ENCODE data around the gene SLC50A1. TPM values are rescaled to one million over a fixed set of nuclear protein-coding genes. Genes with fewer than 3 reads are reported as not detected.

SLC50A1 gene
- total and polyA plus RNA-seq, 4 donors = 12.7 to 23.3 (median 18.2) TPM

DNA sequence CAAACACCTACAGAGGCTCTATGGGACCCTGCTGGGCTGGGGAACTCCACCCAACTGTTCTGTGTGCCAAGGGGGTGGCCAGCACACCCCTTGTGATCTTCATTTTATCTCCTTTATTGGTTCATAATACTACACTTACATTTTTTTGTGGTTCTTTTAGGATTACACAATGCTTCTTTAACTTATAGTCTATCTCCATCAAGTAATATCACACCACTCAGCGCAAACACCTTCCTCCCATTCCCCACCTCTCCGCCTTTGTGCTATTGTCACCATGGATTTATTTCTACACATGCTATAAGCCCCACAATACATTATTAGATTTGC is 41.1 kb upstream of the SLC50A1 start:
- Histone ChIP-seq H3K9me3 (ENCODE audit: control insufficient read depth in 4 of 4, low read length in 3 of 4) (no peaks in the 10 kb centered on the region), H3K4me3 (ENCODE audit: low read depth in 1 of 3, low read length in 3 of 3) (no peak overlapping the region), H3K27ac (ENCODE audit: low read depth in 1 of 2, low read length in 2 of 2) (peak overlapping the region in 1 of 2 donors; percentile 2), H3K36me3 (ENCODE audit: control insufficient read depth in 4 of 4, insufficient read depth in 3 of 4, low read depth in 1 of 4, low read length in 3 of 4) (no peaks in the 10 kb centered on the region), H3K9ac (ENCODE audit: low read depth in 1 of 2, low read length in 2 of 2) (peak overlapping the region in 1 of 2 donors; percentile 17), H3K27me3 (ENCODE audit: control insufficient read depth in 4 of 4, insufficient read depth in 4 of 4, low read length in 3 of 4) (no peaks in the 10 kb centered on the region), H3K4me1 (ENCODE audit: control insufficient read depth in 4 of 4, insufficient read depth in 4 of 4, low read length in 3 of 4) (peaks cover 3 to 22% (median 14%) of the 10 kb centered on the region in 4 donors)
- no peak for DNase-seq (ENCODE audit: low spot score)
- 77% methylated on average over 2 of the region's 2 CpGs for WGBS
- TF ChIP-seq RAD21 (IDR thresholded peaks at IDR 0.05) (no peak), GABPA (IDR thresholded peaks at IDR 0.05 in 1 of 2, conservative IDR thresholded peaks at IDR 0.05 in 1 of 2) (no peak), RXRA (IDR thresholded peaks at IDR 0.05) (no peak), NR2F2 (IDR thresholded peaks at IDR 0.05) (no peak), JUND (IDR thresholded peaks at IDR 0.05) (no peak), FOXA1 (IDR thresholded peaks at IDR 0.05) (no peak), SP1 (IDR thresholded peaks at IDR 0.05) (no peak)

DNA sequence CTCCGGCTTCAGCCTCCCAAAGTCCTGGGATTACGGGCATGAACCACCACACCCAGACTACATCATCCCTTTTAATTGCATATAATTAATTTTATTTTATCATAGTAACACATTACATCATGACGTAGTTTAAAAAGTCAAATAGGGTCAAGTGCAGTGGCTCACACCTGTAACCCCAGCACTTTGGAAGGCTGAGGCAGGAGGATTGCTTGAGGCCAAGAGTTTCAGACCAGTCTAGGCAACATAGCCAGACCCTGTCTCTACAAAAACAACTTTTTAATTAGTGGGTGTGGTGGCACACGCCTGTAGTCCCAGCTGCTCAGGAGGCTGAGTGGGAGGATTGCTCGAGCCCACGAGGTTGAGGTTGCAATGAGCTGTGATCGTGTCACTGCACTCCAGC is 36.3 kb upstream of the SLC50A1 start:
- H3K9me3 ChIP-seq (ENCODE audit: control insufficient read depth in 4 of 4, low read length in 3 of 4) = no peaks in the 10 kb centered on the region
- H3K4me1 ChIP-seq (ENCODE audit: control insufficient read depth in 4 of 4, insufficient read depth in 4 of 4, low read length in 3 of 4) = peaks cover 3 to 20% (median 6%) of the 10 kb centered on the region in 4 donors
- no peak overlapping the region for H3K27ac ChIP-seq (ENCODE audit: low read depth in 1 of 2, low read length in 2 of 2)
- no peak for DNase-seq (ENCODE audit: low spot score)
- no peak overlapping the region for H3K9ac ChIP-seq (ENCODE audit: low read depth in 1 of 2, low read length in 2 of 2)
- H3K27me3 ChIP-seq (ENCODE audit: control insufficient read depth in 4 of 4, insufficient read depth in 4 of 4, low read length in 3 of 4) = no peaks in the 10 kb centered on the region
- TF ChIP-seq RXRA (IDR thresholded peaks at IDR 0.05) = no peak
- no peak for TF ChIP-seq HNF4G (IDR thresholded peaks at IDR 0.05)
- TF ChIP-seq NR2F2 (IDR thresholded peaks at IDR 0.05) = no peak
- TF ChIP-seq FOXA2 (IDR thresholded peaks at IDR 0.05) = no peak
- TF ChIP-seq YY1 (IDR thresholded peaks at IDR 0.05) = no peak
- no peak for TF ChIP-seq SP1 (IDR thresholded peaks at IDR 0.05)
- TF ChIP-seq, protein P1, sequence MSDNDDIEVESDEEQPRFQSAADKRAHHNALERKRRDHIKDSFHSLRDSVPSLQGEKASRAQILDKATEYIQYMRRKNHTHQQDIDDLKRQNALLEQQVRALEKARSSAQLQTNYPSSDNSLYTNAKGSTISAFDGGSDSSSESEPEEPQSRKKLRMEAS (IDR thresholded peaks at IDR 0.05) = no peak
- no peak for TF ChIP-seq TAF1 (conservative IDR thresholded peaks at IDR 0.05)
- TF ChIP-seq JUND (IDR thresholded peaks at IDR 0.05) = no peak
- TF ChIP-seq, protein P2, sequence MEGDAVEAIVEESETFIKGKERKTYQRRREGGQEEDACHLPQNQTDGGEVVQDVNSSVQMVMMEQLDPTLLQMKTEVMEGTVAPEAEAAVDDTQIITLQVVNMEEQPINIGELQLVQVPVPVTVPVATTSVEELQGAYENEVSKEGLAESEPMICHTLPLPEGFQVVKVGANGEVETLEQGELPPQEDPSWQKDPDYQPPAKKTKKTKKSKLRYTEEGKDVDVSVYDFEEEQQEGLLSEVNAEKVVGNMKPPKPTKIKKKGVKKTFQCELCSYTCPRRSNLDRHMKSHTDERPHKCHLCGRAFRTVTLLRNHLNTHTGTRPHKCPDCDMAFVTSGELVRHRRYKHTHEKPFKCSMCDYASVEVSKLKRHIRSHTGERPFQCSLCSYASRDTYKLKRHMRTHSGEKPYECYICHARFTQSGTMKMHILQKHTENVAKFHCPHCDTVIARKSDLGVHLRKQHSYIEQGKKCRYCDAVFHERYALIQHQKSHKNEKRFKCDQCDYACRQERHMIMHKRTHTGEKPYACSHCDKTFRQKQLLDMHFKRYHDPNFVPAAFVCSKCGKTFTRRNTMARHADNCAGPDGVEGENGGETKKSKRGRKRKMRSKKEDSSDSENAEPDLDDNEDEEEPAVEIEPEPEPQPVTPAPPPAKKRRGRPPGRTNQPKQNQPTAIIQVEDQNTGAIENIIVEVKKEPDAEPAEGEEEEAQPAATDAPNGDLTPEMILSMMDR (IDR thresholded peaks at IDR 0.05; ENCODE audit: low read depth, low read length, missing input control) = no peak
- TF ChIP-seq, protein P3, sequence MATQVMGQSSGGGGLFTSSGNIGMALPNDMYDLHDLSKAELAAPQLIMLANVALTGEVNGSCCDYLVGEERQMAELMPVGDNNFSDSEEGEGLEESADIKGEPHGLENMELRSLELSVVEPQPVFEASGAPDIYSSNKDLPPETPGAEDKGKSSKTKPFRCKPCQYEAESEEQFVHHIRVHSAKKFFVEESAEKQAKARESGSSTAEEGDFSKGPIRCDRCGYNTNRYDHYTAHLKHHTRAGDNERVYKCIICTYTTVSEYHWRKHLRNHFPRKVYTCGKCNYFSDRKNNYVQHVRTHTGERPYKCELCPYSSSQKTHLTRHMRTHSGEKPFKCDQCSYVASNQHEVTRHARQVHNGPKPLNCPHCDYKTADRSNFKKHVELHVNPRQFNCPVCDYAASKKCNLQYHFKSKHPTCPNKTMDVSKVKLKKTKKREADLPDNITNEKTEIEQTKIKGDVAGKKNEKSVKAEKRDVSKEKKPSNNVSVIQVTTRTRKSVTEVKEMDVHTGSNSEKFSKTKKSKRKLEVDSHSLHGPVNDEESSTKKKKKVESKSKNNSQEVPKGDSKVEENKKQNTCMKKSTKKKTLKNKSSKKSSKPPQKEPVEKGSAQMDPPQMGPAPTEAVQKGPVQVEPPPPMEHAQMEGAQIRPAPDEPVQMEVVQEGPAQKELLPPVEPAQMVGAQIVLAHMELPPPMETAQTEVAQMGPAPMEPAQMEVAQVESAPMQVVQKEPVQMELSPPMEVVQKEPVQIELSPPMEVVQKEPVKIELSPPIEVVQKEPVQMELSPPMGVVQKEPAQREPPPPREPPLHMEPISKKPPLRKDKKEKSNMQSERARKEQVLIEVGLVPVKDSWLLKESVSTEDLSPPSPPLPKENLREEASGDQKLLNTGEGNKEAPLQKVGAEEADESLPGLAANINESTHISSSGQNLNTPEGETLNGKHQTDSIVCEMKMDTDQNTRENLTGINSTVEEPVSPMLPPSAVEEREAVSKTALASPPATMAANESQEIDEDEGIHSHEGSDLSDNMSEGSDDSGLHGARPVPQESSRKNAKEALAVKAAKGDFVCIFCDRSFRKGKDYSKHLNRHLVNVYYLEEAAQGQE (IDR thresholded peaks at IDR 0.05) = no peak
- no peak for TF ChIP-seq EGR1 (IDR thresholded peaks at IDR 0.05; ENCODE audit: low read depth in 2 of 2)
- TF ChIP-seq GABPA (IDR thresholded peaks at IDR 0.05 in 1 of 2, conservative IDR thresholded peaks at IDR 0.05 in 1 of 2) = no peak
- TF ChIP-seq RAD21 (IDR thresholded peaks at IDR 0.05) = no peak
- TF ChIP-seq, protein P4, sequence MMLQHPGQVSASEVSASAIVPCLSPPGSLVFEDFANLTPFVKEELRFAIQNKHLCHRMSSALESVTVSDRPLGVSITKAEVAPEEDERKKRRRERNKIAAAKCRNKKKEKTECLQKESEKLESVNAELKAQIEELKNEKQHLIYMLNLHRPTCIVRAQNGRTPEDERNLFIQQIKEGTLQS (IDR thresholded peaks at IDR 0.05) = no peak
- WGBS = 88% methylated on average over 7 of the region's 7 CpGs
- no peak overlapping the region for H3K4me3 ChIP-seq (ENCODE audit: low read depth in 1 of 3, low read length in 3 of 3)
- H3K36me3 ChIP-seq (ENCODE audit: control insufficient read depth in 4 of 4, insufficient read depth in 3 of 4, low read depth in 1 of 4, low read length in 3 of 4) = no peaks in the 10 kb centered on the region

Measured in liver (tissue), 9 donors.